Inferior parietal cortex (tissue), 1 donor: ENCODE measurements around the gene JAG2.

Experiments
- DNase-seq: peaks from one replicate; pipeline ENCODE4 v3.0.0-alpha.2; 2016; ENCODE audit errors: extremely low spot score

Gene JAG2

GRCh38 chr14:105165761-105166485 is 2.7 kb downstream of the JAG2 start:
- DNase-seq, result no peak

- no peak for DNase-seq
Observed at GRCh38 chr14:105165134-105165704, 3.4 kb downstream of the JAG2 start.

GRCh38 chr14:105163040-105163742 is 5.4 kb downstream of the JAG2 start:
- no peak for DNase-seq

- DNase-seq, result no peak
Observed at GRCh38 chr14:105162669-105162979, 6.0 kb downstream of the JAG2 start.

GRCh38 chr14:105161964-105162668 is 6.5 kb downstream of the JAG2 start:
- no peak for DNase-seq

- no peak for DNase-seq
Observed at GRCh38 chr14:105161309-105161708, 7.3 kb downstream of the JAG2 start.

GRCh38 chr14:105160776-105161175 is 7.8 kb downstream of the JAG2 start:
- no peak for DNase-seq

- DNase-seq, result no peak
Observed at GRCh38 chr14:105159344-105159743, 9.2 kb downstream of the JAG2 start.

- DNase-seq, result no peak
Observed at GRCh38 chr14:105158794-105159193, 9.8 kb downstream of the JAG2 start.

GRCh38 chr14:105157872-105158271 is 10.7 kb downstream of the JAG2 start:
- no peak for DNase-seq

- DNase-seq, result no peak
Observed at GRCh38 chr14:105156414-105157375, 11.9 kb downstream of the JAG2 start.

GRCh38 chr14:105155681-105156413 is 12.7 kb downstream of the JAG2 start:
- DNase-seq, result no peak

GRCh38 chr14:105155071-105155651 is 13.4 kb downstream of the JAG2 start:
- no peak for DNase-seq

- no peak for DNase-seq
Observed at GRCh38 chr14:105154476-105154871, 14.1 kb downstream of the JAG2 start.

GRCh38 chr14:105153739-105154475 is 14.7 kb downstream of the JAG2 start:
- no peak for DNase-seq

GRCh38 chr14:105153331-105153731 is 15.2 kb downstream of the JAG2 start:
- DNase-seq, result no peak

GRCh38 chr14:105152794-105153241 is 15.8 kb downstream of the JAG2 start:
- DNase-seq, result no peak

- no peak for DNase-seq
Observed at GRCh38 chr14:105151838-105152793, 16.5 kb downstream of the JAG2 start.
